NCI-H82 (cell line): ENCODE data around the gene SSBP3.
A peak's percentile ranks its signal among the peaks of the same experiment; 100 is the strongest.

Experiments
- DNase-seq: peaks from one replicate; lab custom pipeline; 2025; lab: John Stamatoyannopoulos, UW

Gene SSBP3

DNA sequence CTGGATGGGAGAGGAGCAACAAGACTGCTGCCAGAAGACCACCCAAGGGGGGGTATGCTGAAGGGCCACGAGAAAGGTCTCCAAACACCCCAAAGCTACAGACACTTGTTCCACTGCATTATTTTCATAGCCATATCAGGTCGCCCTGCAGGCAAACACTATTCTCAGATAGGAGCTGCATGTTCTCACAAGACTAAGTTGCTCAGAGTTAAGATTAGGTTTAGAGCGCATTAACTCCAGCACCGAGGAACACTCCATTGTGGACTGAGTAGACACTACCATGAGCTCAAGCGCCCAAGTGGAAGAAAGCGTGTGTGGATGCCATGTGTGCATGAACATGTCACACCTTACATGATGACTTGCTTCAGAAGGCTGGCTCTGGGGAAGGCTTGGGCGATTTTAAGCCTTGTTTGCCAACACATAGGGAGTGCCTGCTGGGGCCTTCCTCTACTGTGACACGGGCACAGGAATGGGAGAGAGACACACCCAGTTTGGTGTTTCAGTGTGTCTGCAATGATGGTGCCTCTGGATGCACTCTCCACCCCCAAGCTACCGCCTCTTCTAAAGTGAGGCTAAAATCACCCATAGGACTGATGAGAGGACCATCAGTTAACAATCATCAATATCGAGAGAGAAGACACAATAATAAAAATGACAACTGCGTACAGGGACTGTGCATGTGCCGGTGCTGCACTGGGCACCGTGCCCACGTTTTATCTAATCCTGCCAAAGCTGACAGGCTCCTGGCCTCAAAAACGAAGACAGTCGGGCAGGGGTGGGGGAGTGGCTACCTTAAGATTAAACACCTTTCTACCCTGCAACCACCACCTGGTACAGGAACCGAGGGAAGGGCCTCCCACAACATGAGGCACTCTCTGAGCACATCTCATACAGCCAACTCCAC lies 34.9 kb downstream of the SSBP3 start:
- no peak for DNase-seq

DNA sequence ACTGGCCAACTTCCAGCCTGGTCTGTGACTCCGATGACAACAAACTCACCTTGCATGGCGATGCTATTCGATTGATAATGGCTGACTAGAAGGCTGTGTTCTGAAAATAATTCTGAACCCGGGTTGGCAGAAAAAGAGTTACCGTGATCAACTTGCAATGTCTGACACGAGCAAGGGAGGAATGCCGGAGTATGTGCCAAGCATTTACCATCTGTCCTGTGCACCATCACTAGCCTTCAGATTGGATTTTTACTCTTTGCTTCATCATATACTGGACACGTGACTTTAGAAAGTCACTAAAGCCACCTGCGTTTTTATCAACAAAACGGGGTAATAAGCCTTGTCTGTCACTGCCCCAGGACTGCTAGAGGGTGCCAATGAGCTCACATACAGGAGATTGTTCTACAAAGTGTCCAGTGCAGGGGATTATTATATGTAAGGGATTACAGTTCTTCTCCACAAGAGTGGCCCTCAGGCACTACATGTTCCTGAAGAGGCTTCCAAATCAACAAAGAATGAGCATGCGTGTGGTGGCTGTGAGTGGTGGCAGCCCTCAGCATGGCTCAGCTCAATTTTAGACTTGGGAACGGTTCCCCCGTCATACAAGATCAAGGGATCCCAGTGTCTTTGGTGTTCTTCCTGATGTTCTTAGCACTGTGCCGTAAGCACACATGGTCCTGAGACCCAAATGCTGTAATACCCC lies 35.8 kb downstream of the SSBP3 start:
- DNase-seq = peak; percentile 25

DNA sequence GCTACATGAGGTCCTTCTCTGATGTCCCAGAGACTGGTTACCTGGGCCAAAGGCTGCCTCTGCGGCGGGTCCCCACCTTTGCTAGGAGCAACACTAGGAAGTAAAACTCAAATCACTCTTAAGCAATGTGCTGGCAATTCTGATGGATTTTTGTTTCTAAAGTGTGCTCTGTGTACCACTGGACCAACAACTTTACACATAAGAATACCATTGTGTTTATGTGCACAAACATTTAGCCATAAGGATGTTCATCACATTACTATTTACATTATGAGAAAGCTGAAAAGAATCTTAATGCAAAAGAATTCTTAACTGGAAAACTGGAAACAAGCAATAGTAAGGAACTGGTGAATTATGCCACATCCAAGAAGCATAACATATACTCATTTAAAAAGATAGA lies 38.6 kb downstream of the SSBP3 start:
- no peak for DNase-seq

DNA sequence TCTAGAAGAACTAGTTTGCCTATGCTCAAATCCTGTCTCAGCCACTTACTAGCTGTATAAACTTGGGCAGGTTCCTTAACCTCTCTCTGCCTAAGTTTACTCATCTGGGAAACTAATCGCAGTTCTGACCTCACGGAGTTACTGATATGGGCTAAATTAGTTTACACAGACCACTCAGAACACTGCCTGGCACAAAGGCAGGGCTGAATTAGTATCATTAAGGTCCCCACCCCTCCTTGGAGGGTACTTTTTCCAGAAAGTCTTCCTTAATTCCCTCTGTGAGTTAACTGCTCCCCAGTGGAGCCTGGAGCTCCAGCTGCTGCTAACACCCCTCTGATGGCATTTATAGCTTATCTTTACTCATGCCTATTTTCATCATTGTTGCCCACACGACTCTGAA lies 40.3 kb downstream of the SSBP3 start:
- no peak for DNase-seq

DNA sequence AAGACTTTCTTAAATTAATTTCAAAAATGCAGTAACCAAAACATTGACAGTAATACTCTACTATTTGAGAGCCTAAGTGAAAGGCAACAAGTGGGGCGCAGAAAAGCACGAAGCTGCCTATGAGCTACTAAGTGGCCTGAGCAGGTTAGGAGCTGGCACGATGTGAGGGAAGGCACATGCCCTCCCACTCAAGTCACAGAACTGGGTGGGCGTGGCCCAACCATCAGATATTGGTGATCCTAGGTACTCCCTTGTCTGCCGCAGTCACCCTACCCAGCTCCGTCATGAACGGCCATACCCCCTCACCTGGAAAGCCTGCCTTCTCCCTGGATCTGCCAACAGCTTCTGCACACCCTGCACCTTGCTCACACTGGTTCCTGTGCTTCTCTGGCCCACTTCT lies 40.8 kb downstream of the SSBP3 start:
- DNase-seq = no peak

DNA sequence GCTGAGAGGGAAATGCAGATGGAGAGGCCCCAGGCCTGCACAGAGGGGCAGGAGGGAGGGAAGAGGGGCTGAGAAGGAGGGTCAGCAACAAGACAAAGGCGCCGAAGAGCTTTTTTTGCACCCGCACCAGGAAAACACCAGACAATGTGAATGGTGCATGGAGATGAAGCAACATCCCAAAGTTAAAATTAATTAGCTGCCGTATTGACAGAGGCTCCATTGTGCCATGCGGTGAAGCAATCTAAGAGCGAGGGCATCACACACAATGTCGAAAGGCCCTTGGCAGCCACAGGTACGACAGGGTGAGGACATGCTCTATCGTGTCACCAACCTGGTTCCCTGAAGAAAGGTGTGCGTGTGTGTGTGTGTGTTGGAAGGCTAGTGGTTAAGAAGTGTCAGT lies 41.2 kb downstream of the SSBP3 start:
- no peak for DNase-seq

DNA sequence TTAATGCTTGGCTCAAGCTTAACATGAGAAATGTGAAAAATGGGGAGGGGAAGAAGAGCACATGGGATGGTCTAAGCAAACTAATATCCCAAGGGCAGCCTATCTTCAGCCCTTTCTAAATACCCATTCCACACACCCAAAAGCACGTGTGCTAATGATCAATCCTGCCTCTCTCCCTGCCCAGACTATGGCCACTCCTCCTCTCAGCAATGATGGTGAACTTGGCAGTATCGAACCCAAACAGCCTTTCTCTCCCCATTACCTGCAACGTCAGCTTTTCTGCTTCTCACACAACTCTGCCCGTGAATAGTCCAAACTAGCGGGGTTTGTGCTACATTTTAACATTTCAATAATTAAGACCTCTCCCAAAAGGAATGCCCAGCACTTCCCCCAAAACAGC lies 41.6 kb downstream of the SSBP3 start:
- no peak for DNase-seq

DNA sequence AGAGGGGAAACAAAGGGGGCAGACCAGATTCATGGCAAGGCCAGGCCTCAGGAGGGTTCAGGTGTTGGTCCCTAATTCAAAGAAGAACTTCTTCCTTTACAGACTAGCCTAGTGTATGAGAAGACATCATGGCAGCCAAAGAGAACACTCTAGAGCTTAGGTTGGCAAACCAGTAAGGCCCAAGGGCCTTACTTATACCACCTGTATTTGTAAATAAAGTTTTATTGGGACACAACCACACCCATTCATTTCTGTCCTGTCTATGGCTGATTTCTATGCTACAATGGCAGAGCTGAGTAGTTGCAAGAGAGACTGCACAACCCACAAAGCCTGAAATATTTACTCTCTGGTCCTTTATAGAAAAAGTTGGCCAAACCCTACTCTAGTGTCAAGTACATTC lies 42.3 kb downstream of the SSBP3 start:
- DNase-seq = no peak

DNA sequence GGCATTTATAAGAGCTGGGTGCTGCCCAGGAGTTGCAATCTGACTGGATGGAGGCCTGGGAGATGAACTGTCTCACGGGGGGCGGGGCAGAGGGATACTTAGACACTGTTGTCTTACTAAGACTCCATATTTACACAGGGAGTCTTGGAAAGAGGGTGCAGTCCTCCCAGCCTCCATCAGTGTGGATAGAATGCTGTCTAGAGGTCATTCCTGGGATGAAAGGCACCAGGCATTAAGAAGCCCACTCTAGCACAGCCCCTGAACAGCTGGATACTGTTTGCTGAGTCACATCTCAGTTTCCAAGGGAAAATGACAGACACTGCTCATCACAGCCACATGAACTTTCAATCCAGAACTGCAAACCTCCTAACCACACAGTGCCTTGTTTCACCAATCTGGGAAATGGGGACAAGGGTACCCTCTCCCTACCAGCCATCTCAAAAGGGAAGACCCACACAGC lies 43.3 kb downstream of the SSBP3 start:
- DNase-seq = peak; percentile 89

DNA sequence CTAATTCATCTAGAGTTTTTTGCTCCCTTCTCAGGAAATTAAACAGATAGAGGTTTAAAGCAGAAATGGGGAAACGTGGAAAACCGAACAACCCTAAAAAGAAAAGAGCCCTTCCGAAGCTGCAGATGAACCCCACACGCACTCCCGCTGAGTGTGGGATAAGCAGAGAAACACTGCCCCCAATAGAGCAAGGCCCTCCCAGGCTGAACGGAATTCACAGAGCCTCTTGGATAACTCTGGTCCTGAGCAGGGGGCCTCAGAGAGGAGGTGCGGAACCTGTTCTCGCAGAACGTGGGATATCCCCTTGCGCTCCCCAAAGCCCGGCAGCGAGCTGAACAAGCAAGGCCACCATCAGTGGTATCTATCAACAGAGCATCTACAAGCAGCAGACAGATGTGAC lies 44.9 kb downstream of the SSBP3 start:
- DNase-seq = peak; percentile 59

DNA sequence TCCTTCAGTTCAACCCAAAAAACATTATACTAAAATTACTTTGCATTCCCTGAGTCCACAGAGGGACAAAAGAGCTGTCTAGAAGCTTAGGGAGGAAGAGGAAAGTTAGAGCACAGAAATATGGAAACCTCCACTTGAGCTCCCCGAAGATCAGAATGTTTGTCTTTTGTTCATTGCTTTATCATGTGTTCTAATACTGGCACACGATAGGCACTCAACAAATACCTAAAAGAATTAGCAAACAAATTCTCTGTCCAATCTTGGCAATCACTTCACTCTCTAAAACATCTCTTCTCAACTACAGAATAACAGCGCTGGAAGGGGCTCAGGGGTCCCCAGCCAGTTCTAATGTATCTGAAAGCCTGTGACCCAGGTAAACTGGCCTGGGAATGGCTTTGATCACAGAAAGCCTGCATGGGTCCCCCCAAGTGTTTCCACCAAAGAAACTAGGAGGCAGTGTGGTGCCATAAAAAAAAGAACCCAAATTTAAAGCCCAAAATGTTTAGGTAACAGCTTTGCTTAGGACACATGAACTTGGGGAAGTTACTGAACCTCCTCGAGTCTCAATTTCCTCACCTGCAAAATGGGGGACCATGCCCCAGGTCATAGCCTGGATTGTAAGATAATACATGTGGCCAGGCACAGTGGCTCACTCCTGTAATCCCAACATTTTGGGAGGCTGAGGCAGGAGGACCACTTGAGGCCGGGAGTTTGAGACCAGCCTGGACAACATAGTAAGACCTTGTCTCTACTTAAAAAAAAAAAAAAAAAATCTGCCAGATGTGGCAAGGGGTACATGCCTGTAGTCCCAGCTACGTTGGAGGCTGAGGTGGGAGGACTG lies 45.8 kb downstream of the SSBP3 start:
- no peak for DNase-seq

DNA sequence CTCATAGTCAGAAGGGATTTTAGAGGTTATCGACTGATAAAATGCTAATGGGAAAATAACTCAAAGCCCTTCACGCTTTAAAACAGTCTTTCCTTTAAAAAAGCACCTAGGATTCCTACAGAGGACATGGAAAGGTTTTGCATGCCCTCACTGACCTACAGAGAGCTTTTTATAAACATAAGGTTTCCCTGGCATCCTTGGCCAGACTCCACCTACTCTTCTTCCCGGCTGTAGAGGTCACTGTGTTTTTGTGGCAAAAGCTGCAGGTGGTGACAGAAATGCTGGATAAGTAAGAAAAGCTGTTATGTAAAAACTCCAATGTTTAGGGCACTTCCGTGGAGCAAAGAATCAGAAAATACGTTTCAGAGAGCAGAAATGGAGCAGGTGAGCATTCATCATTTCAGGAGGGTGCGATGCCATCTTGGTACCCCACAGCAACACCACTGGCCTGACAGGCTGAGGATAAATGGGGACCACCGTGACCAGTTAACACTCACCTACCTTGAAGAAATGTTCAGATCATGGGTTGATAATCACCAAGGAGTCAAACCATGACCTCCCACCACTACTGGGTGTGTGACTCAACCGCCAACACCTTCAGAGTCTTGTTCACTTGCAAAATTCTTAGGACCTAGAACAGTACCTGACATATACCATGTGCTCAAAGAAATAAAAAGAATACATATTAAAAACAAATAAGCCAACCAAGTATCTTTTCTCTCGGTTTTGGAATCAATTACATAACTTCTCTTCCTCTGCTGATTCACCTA lies 46.6 kb downstream of the SSBP3 start:
- DNase-seq = no peak

DNA sequence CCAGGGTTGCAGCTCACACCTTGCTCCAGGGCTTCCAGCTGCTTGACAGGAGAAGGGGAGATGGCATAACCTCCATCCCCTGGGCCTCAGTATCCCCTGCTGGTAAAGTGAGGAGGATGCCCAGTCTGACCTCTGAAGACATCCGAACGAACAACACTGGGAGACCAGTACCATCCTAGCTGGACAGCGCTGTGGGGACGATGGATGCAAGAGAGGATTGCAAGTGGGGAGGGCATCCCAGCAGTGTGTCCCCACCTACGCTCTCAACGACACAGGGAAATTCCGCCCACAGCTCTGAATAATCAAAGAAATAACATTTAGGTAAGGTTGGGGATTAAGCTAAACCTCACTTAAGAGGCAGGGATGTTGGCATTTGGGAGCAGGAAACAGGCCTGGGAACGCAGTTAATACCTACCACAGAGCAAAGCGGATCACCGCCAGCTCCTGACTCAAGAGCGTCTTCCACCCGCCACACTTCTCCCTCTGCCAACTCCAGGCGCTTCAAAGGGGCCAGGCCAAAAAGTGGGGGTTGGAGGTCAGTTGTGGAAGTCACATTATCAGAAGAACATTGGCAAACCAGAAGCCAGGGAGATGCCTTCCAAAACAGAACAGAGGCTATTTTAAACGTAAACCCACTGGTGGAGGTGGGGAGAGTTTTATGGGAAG lies 47.6 kb downstream of the SSBP3 start:
- peak; percentile 91 for DNase-seq

DNA sequence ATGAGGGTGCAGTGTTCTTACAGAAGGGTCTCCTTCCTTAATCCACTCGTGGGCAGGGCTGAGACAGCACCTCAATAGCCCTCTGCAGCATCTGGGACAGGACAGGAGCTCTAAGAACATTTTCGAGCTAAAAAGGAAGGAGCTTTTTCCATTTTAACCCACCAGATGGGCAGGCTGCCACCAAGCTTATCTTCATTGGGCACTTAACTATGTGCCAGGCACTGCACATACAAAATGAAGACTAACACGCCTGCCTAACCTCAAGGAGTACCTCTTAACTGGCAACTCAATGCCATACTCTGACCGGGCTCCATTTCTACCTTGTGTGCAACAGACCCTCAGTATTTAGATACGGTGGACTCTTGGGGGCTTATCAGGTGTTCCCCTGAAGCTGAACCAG lies 48.2 kb downstream of the SSBP3 start:
- DNase-seq = no peak

DNA sequence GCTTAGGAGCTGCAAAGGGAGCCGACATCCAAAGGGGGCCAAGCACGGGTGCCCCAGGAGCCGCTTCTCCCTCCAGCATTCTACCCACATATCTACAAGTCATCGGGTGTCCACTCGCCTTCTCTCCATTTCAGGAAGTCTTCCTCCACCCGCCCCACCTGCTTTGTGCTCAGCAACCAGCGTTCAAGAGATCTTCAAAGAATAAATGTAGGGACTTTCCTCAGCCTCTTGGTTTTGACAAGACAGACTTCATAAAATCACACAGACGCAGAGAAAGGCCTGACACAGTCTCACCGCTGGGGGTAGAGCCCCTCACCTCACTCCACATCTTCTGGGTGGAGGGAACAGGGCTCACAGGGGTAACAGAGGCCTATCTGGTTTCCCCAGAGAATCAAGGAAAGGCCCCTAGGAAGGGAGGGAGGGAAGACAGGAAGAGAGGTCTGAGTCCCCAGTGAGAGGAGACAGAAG lies 49.5 kb downstream of the SSBP3 start:
- peak; percentile 80 for DNase-seq

DNA sequence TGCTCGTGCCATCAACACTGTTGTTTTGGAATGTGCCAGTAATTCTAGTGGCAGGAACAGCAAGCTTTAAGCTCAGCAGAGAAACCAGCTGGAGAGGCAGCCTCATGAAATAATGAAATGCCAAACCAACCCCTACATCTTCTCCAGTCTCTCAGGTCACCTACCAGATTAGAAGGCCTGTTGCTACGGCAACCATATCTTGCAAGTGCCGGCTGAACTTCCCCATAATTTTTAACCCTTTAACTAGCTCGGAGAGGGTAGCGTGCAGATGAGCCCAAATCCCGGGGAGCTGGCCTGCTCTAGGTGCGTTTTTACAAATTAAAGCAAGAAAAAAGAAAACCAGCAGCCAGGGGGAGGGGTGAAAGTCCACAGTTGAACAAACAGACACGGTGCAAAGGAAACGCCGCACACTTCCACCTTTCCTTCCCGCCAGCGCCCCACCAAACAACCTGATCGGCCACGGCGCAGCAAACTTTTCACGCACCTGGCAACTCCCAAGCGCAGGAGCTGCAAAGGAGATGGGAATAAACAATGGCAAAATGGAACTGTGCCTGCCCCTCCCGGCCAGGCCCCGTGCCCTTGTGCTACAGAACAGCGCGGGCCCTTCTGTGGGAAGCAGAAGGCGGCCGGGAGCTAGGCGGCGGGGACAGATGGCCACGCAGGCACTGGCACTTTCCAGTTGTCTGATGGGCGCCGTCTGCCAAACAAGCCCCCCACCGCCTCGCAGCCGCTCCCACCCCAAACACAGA lies 50.1 kb downstream of the SSBP3 start:
- peak; percentile 90 for DNase-seq

DNA sequence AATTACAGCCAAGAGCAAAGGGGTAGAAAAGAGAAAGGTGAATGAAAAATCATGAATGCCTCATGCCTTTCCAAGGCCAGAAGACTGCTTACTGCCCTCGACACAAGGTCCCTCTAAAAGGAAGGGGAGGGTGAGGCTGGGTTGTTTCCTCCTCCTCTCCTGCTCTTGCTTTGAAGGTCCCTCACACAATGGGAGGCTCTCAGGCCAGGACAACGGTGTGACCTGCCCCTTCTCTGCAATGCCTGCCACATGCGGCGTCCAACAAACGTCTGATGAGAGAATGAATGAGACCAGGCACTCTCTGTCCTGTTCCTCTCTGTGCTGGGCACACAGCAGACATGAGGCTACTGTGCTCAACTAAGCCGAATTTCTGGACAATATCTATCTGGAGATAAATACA lies 51.3 kb downstream of the SSBP3 start:
- no peak for DNase-seq

DNA sequence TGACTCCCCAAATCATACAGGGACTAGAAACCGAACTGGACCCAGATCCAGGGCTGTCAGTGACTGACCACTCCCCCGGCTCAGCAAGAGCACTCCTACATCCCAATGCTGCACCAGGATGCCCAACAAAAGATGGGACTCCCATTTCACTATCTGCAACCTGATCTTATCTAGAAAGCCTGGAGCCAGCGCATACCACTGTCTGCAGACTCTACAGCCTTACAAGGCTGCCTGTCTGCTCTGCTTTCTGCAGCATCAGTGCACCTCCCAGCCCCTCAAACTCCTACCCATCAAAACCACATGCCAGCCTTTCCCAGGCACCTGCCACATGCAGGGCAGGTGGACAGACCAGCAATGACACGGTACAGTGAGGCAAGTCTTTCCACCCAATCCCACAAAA lies 52.2 kb downstream of the SSBP3 start:
- DNase-seq = no peak

DNA sequence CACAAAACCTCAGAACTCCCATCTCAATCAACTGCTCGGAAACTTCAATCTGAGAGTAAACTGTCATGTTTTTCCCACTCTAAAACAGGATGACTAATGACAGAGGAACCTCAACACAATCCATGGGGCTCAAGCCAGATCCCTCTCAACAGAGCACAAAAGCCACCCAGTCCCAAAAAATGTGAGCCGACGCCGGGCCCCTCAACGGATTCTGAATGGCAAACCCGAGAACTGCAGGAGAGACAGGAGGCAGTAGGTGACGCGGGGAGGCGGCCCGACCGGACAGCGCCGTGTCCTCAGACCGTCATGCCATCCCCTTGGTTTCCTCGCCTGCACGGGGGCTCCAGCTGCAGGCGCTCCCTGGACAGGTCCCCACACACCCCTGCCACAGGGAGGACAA lies 53.4 kb downstream of the SSBP3 start:
- no peak for DNase-seq

DNA sequence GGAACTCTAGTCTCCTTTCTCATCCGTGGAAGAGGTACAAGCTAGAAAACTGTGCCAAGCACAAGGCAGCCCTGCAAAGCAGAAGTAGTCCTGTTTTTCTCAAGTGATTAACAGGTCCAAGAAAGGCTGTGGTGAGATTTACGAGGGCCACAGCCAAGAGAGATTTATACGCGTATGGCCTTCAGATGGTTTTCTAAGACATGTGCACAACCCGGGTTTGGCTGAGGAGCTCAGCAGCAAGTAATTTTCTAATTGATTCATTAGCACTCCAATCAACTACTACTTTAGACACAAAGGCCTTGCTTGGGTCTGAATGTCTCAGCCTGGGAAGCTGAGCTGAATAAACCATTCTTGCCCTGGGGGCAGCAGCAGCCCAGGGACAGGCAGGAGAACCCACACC lies 55.8 kb downstream of the SSBP3 start:
- peak; percentile 78 for DNase-seq
